IMR-90 (cell line): Measurements from ENCODE around the gene ADAM33. TPM values are rescaled to one million over a fixed set of nuclear protein-coding genes. Genes with fewer than 3 reads are reported as not detected.

Experiments used
- ATAC-seq: fragments of 200-7000 bp; cut with Tn5 transposase; 2 replicates; pipeline ENCODE4 v1.9.1; 2020; ENCODE audit warnings: low read depth, mild to moderate bottlenecking, moderate library complexity
- BruUV-seq: library from RNA; stranded (reverse); fragments of 400-500 nt; replicated peaks from 2 replicates; lab custom pipeline; 2021; lab: Mats Ljungman, UMichigan
- CTCF ChIA-PET: fragments of 300-600 bp; formaldehyde crosslinking; extraction: SDS; loops from one replicate; lab custom pipeline; 2021; ENCODE audit warnings: antibody characterized with exemption; lab: Yijun Ruan, JAX
- POLR2A ChIA-PET: fragments of 300-600 bp; sonication (Branson Sonifier 250); formaldehyde crosslinking; loops from one replicate; lab custom pipeline; 2022; ENCODE audit warnings: antibody characterized with exemption; ENCODE audit not compliant: unreplicated experiment; lab: Charles Lee
- DNase-seq: peaks from one replicate; pipeline ENCODE4 v3.0.0; 2013
- H2AFZ ChIP-seq: replicated peaks from 2 replicates; pipeline ENCODE3; 2013; ENCODE audit warnings: low read length, mild to moderate bottlenecking; ENCODE audit not compliant: poor library complexity
- H2AK5ac ChIP-seq: 2 replicates; pipeline ENCODE4 v1.6.1; 2013; ENCODE audit warnings: low read depth, low read length, inconsistent platforms
- H2AK9ac ChIP-seq: replicated peaks from 2 replicates; pipeline ENCODE3; 2013; ENCODE audit warnings: mild to moderate bottlenecking, low read depth, low read length, moderate library complexity; ENCODE audit not compliant: poor library complexity
- H2BK120ac ChIP-seq: 2 replicates; pipeline ENCODE4 v1.6.1; 2013; ENCODE audit warnings: low read depth, low read length, inconsistent platforms
- H2BK15ac ChIP-seq: 3 replicates; pipeline ENCODE4 v1.6.1; 2013; ENCODE audit warnings: low read depth, low read length, inconsistent platforms
- H2BK20ac ChIP-seq: 2 replicates; pipeline ENCODE4 v1.6.1; 2013; ENCODE audit warnings: low read depth, mild to moderate bottlenecking, inconsistent platforms, low read length, moderate library complexity
- H2BK5ac ChIP-seq: 2 replicates; pipeline ENCODE4 v1.6.1; 2013; ENCODE audit warnings: mild to moderate bottlenecking, low read depth, low read length, inconsistent platforms; ENCODE audit not compliant: poor library complexity, severe bottlenecking
- H3K14ac ChIP-seq: replicated peaks from 2 replicates; pipeline ENCODE4 v1.6.1; 2013; ENCODE audit warnings: low read depth, low read length, inconsistent platforms
- H3K18ac ChIP-seq: 2 replicates; pipeline ENCODE4 v1.6.1; 2013; ENCODE audit warnings: low read depth, low read length, control low read depth
- H3K23ac ChIP-seq: 2 replicates; pipeline ENCODE4 v1.6.1; 2013; ENCODE audit warnings: low read depth, low read length, inconsistent platforms
- H3K27ac ChIP-seq: 2 replicates; pipeline ENCODE4 v1.5.1; 2013; ENCODE audit warnings: mild to moderate bottlenecking, control low read depth, low read length; ENCODE audit not compliant: insufficient read depth
- H3K27me3 ChIP-seq: 2 replicates; pipeline ENCODE4 v1.6.1; 2013; ENCODE audit warnings: low read length; ENCODE audit not compliant: control insufficient read depth, insufficient read depth
- H3K36me3 ChIP-seq: 2 replicates; pipeline ENCODE4 v1.6.1; 2013; ENCODE audit warnings: low read length, mixed read lengths; ENCODE audit not compliant: control insufficient read depth, insufficient read depth
- H3K4ac ChIP-seq: 2 replicates; pipeline ENCODE4 v1.6.1; 2013; ENCODE audit warnings: low read depth, low read length, inconsistent platforms
- H3K4me1 ChIP-seq: 2 replicates; pipeline ENCODE4 v1.6.1; 2013; ENCODE audit warnings: low read length, mixed read lengths; ENCODE audit not compliant: control insufficient read depth, insufficient read depth
- H3K4me2 ChIP-seq: 2 replicates; pipeline ENCODE4 v1.6.1; 2013; ENCODE audit warnings: low read depth, mild to moderate bottlenecking, control low read depth, low read length, moderate library complexity
- H3K4me3 ChIP-seq: 2 replicates; pipeline ENCODE4 v1.5.1; 2013; ENCODE audit warnings: low read depth, mild to moderate bottlenecking, control low read depth, low read length, moderate library complexity; ENCODE audit not compliant: insufficient read depth
- H3K56ac ChIP-seq: 2 replicates; pipeline ENCODE4 v1.6.1; 2013; ENCODE audit warnings: low read length, inconsistent platforms; ENCODE audit not compliant: insufficient read depth; ENCODE audit errors: extremely low read depth
- H3K79me1 ChIP-seq, 2 experiments: 2 replicates each; pipeline ENCODE4 v1.6.1; 2013; ENCODE audit warnings: low read length in 2 of 2, inconsistent platforms in 1 of 2, low read depth in 1 of 2
- H3K9ac ChIP-seq: 2 replicates; pipeline ENCODE4 v1.6.1; 2013; ENCODE audit warnings: low read depth, low read length, control low read depth
- H3K9me1 ChIP-seq: 2 replicates; pipeline ENCODE4 v1.6.1; 2013; ENCODE audit warnings: low read length, inconsistent platforms; ENCODE audit not compliant: insufficient read depth
- H3K9me3 ChIP-seq: 2 replicates; pipeline ENCODE4 v1.6.1; 2013; ENCODE audit warnings: low read length; ENCODE audit not compliant: control insufficient read depth, insufficient read depth
- H4K20me1 ChIP-seq: 2 replicates; pipeline ENCODE4 v1.6.1; 2013; ENCODE audit warnings: low read length, inconsistent platforms; ENCODE audit not compliant: insufficient read depth
- H4K5ac ChIP-seq: 2 replicates; pipeline ENCODE4 v1.6.1; 2013; ENCODE audit warnings: mild to moderate bottlenecking, low read depth, low read length, control low read depth
- H4K8ac ChIP-seq, 2 experiments: 2 replicates each; pipeline ENCODE4 v1.6.1; 2013; ENCODE audit warnings: low read depth in 2 of 2, low read length in 2 of 2, control low read depth in 1 of 2, inconsistent platforms in 1 of 2
- H4K91ac ChIP-seq: 2 replicates; pipeline ENCODE4 v1.6.1; 2013; ENCODE audit warnings: low read depth, low read length, inconsistent platforms; ENCODE audit not compliant: insufficient read depth
- FOS ChIP-seq: fragments of 150-350 bp; IDR thresholded peaks from 2 replicates; pipeline ENCODE4 v1.6.1; 2016; ENCODE audit warnings: low read depth, low read length
- MAZ ChIP-seq: IDR thresholded peaks from 2 replicates; pipeline ENCODE4 v1.6.1; 2012; ENCODE audit warnings: low read depth, mild to moderate bottlenecking, low read length, improper control_type of control experiment, moderate library complexity, borderline replicate concordance
- MXI1 ChIP-seq: IDR thresholded peaks from 2 replicates; pipeline ENCODE4 v1.6.1; 2012; ENCODE audit warnings: low read depth, mild to moderate bottlenecking, low read length, moderate library complexity, borderline replicate concordance
- NFE2L2 ChIP-seq: fragments of 150-350 bp; IDR thresholded peaks from 2 replicates; pipeline ENCODE4 v1.6.1; 2016; ENCODE audit warnings: low read depth, mild to moderate bottlenecking, low read length
- POLR2A ChIP-seq: IDR thresholded peaks from 2 replicates; pipeline ENCODE4 v1.6.1; 2012; ENCODE audit warnings: mild to moderate bottlenecking, low read depth, low read length
- RAD21 ChIP-seq: IDR thresholded peaks from 2 replicates; pipeline ENCODE4 v1.6.1; 2012; ENCODE audit warnings: low read length, improper control_type of control experiment
- RCOR1 ChIP-seq: IDR thresholded peaks from 2 replicates; pipeline ENCODE4 v1.6.1; 2012; ENCODE audit warnings: mild to moderate bottlenecking, low read length, improper control_type of control experiment; ENCODE audit not compliant: insufficient replicate concordance
- RFX5 ChIP-seq: IDR thresholded peaks from 2 replicates; pipeline ENCODE4 v1.8.0; 2012; ENCODE audit warnings: low read depth, mild to moderate bottlenecking, low read length, moderate library complexity
- SMC3 ChIP-seq: fragments of 150-350 bp; IDR thresholded peaks from 2 replicates; pipeline ENCODE4 v1.6.1; 2016; ENCODE audit warnings: low read depth, mild to moderate bottlenecking, antibody characterized with exemption, low read length, moderate library complexity
- WGBS, 2 experiments: methylation state at CpG; one replicate each; pipeline versions ENCODE4 v1.1.5 to v1.1.7; 2013; ENCODE audit warnings: missing lambda C conversion rate in 2 of 2; ENCODE audit not compliant: insufficient read length in 1 of 2; ENCODE audit errors: extremely low coverage in 2 of 2; 5-methylcytosine and 5-hydroxymethylcytosine counted together
- dilution Hi-C: fragments of 300-500 bp; cut with HindIII; formaldehyde crosslinking; loops from one replicate; pipeline ENCODE4 v1.14.3; 2018; ENCODE audit warnings: low sequenced_read_pairs; ENCODE audit not compliant: unreplicated experiment
- in situ Hi-C: fragments of 300-500 bp; cut with MboI; formaldehyde crosslinking; loops from 3 replicates; pipeline ENCODE4 v1.14.3; 2019; ENCODE audit warnings: low sequenced_read_pairs, inconsistent platforms, mixed read lengths
- intact Hi-C: fragments of 100-400 bp; cut with micrococcal nuclease; formaldehyde crosslinking; loops from 2 replicates; pipeline ENCODE4 v1.10.0; 2022
- polyA plus RNA-seq, 3 experiments: library from polyadenylated mRNA; depleted of rRNA; stranded (reverse); fragments of >200 nt; gene quantifications; 2 replicates each; pipeline ENCODE4 v1.2.3, GENCODE V29; 2012; ENCODE audit warnings: low replicate concordance in 1 of 3
- total RNA-seq: library from RNA; depleted of rRNA; stranded (reverse); fragments of >200 nt; gene quantifications from 2 replicates; pipeline ENCODE4 v1.2.3, GENCODE V29; 2012
- TF ChIP-seq, protein P1 (sequence below): fragments of 150-350 bp; IDR thresholded peaks from 2 replicates; pipeline ENCODE4 v1.6.1; 2017; ENCODE audit warnings: mild to moderate bottlenecking, antibody characterized with exemption, low read length, low read depth
- TF ChIP-seq, protein P2 (sequence below): conservative IDR thresholded peaks from 2 replicates; pipeline ENCODE4 v1.5.1; 2012; ENCODE audit warnings: mild to moderate bottlenecking, low read depth, low read length, improper control_type of control experiment
- TF ChIP-seq, protein P3 (sequence below): fragments of 150-350 bp; IDR thresholded peaks from 2 replicates; pipeline ENCODE4 v1.6.1; 2016; ENCODE audit warnings: low read depth, mild to moderate bottlenecking, low read length, moderate library complexity, borderline replicate concordance

The ADAM33 gene
- total and polyA plus RNA-seq, 2 of the 4 experiments (the other 2 are of a cell fraction) = 0.18 to 1.7 TPM

DNA sequence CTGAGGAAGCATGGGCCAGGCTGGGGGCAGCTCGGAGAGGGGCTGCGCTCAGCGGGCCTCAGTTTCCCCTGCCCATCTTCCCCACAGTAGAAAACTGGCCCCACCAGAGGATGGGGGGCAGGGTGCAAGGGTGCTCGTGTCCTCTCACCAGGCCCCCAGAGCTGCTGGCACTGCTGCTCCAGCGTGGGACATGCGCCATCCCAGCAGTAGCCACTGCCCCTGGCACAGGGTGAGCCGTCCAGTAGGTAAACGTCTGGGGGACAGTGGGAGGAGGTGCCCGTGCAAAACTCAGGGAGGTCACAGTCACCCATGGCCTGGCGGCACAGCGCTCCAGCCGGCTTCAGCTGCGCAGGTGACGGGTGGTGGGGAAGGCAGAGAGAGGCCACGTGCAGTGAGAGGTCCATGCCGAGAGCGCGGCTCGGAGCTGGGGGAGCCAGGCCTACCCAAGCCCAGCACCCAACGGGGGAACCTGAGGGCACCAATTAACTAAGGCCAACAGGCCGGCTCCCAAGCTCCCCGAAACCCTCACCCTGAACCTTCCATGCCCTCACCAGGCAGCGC, 9.7 kb downstream of the ADAM33 start:
- in situ Hi-C loops (no loop called here), dilution Hi-C loops (no loop called here), intact Hi-C loops (loop anchor here (10.0 kb wide), 1 partner anchor 413 kb away; no protein-coding TSS in a partner anchor)
- H2BK120ac ChIP-seq = no peak overlapping the region
- CTCF ChIA-PET = interaction anchor here (0.9 kb wide), 1 partner anchor 39 kb away, joined by 5 read pairs; no protein-coding TSS in a partner anchor
- no peak overlapping the region for H2BK15ac ChIP-seq
- no peak overlapping the region for H3K18ac ChIP-seq
- H3K27me3 ChIP-seq = peaks cover 56% of the 10 kb centered on the region
- H4K8ac ChIP-seq = no peak overlapping the region
- no peak overlapping the region for H4K91ac ChIP-seq
- peak overlapping the region; percentile 32 for H2AFZ ChIP-seq
- ATAC-seq = no peak
- H3K9ac ChIP-seq = no peak overlapping the region
- no peak for DNase-seq
- H3K4ac ChIP-seq = no peak overlapping the region
- H4K5ac ChIP-seq = no peak overlapping the region
- H3K14ac ChIP-seq = no peak overlapping the region
- no peaks in the 10 kb centered on the region for H4K20me1 ChIP-seq
- H3K4me2 ChIP-seq = no peak overlapping the region
- no peak overlapping the region for H2BK5ac ChIP-seq
- POLR2A ChIA-PET = no interaction called here
- H3K56ac ChIP-seq = no peak overlapping the region
- peaks cover 5% of the 10 kb centered on the region; the same call in 1 of the 2 replicates for H3K4me1 ChIP-seq
- H2BK20ac ChIP-seq = no peak overlapping the region
- H3K9me1 ChIP-seq = no peaks in the 10 kb centered on the region
- H3K36me3 ChIP-seq = no peaks in the 10 kb centered on the region
- no peak overlapping the region for H3K27ac ChIP-seq
- no peak overlapping the region for H2AK9ac ChIP-seq
- no peak overlapping the region for H3K4me3 ChIP-seq
- no peak overlapping the region for H2AK5ac ChIP-seq
- no peak for TF ChIP-seq MXI1
- TF ChIP-seq RCOR1 = no peak
- TF ChIP-seq, protein P1, sequence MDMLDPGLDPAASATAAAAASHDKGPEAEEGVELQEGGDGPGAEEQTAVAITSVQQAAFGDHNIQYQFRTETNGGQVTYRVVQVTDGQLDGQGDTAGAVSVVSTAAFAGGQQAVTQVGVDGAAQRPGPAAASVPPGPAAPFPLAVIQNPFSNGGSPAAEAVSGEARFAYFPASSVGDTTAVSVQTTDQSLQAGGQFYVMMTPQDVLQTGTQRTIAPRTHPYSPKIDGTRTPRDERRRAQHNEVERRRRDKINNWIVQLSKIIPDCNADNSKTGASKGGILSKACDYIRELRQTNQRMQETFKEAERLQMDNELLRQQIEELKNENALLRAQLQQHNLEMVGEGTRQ = no peak
- TF ChIP-seq SMC3 = no peak
- no peak for TF ChIP-seq RAD21
- no peak for TF ChIP-seq NFE2L2
- TF ChIP-seq, protein P2, sequence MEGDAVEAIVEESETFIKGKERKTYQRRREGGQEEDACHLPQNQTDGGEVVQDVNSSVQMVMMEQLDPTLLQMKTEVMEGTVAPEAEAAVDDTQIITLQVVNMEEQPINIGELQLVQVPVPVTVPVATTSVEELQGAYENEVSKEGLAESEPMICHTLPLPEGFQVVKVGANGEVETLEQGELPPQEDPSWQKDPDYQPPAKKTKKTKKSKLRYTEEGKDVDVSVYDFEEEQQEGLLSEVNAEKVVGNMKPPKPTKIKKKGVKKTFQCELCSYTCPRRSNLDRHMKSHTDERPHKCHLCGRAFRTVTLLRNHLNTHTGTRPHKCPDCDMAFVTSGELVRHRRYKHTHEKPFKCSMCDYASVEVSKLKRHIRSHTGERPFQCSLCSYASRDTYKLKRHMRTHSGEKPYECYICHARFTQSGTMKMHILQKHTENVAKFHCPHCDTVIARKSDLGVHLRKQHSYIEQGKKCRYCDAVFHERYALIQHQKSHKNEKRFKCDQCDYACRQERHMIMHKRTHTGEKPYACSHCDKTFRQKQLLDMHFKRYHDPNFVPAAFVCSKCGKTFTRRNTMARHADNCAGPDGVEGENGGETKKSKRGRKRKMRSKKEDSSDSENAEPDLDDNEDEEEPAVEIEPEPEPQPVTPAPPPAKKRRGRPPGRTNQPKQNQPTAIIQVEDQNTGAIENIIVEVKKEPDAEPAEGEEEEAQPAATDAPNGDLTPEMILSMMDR = no peak
- no peak for TF ChIP-seq FOS
- no peak for TF ChIP-seq RFX5
- TF ChIP-seq, protein P3, sequence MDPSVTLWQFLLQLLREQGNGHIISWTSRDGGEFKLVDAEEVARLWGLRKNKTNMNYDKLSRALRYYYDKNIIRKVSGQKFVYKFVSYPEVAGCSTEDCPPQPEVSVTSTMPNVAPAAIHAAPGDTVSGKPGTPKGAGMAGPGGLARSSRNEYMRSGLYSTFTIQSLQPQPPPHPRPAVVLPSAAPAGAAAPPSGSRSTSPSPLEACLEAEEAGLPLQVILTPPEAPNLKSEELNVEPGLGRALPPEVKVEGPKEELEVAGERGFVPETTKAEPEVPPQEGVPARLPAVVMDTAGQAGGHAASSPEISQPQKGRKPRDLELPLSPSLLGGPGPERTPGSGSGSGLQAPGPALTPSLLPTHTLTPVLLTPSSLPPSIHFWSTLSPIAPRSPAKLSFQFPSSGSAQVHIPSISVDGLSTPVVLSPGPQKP = no peak
- no peak for TF ChIP-seq MAZ
- no peak for TF ChIP-seq POLR2A
- no peak overlapping the region for H3K23ac ChIP-seq
- WGBS, 2 experiments = 42% methylated on average over 6 of the region's 23 CpGs; no CpG with 5 or more reads in 1 of the 2 experiments
- no peaks in the 10 kb centered on the region for H3K9me3 ChIP-seq
- no peaks in the 10 kb centered on the region for H3K79me1 ChIP-seq
- BruUV-seq = no TSS peak
